Tibial nerve (tissue), 4 donors: ENCODE data around the gene SMO.

Experiments
- EP300 ChIP-seq, 2 donors: sonication (generic); formaldehyde crosslinking; IDR thresholded peaks; one replicate each; pipeline ENCODE4 v1.6.1; 2017; ENCODE audit warnings: antibody characterized with exemption in 2 of 2, mild to moderate bottlenecking in 1 of 2
- POLR2A ChIP-seq, 2 donors: fragments of 450-650 bp; IDR thresholded peaks; one replicate each; pipeline ENCODE4 v1.6.1; 2017; ENCODE audit warnings: antibody characterized with exemption in 2 of 2, mild to moderate bottlenecking in 2 of 2, moderate library complexity in 2 of 2
- TF ChIP-seq, protein P1 (sequence below), 5 experiments: fragments of 200-600 bp in 3 of 5; fragments of 450-650 bp in 2 of 5; sonication (generic) in 3 of 5; IDR thresholded peaks; one replicate each; pipeline ENCODE4 v1.5.1; 2016 to 2019; ENCODE audit warnings: antibody characterized with exemption in 5 of 5, mild to moderate bottlenecking in 3 of 5, moderate library complexity in 2 of 5

DNA sequence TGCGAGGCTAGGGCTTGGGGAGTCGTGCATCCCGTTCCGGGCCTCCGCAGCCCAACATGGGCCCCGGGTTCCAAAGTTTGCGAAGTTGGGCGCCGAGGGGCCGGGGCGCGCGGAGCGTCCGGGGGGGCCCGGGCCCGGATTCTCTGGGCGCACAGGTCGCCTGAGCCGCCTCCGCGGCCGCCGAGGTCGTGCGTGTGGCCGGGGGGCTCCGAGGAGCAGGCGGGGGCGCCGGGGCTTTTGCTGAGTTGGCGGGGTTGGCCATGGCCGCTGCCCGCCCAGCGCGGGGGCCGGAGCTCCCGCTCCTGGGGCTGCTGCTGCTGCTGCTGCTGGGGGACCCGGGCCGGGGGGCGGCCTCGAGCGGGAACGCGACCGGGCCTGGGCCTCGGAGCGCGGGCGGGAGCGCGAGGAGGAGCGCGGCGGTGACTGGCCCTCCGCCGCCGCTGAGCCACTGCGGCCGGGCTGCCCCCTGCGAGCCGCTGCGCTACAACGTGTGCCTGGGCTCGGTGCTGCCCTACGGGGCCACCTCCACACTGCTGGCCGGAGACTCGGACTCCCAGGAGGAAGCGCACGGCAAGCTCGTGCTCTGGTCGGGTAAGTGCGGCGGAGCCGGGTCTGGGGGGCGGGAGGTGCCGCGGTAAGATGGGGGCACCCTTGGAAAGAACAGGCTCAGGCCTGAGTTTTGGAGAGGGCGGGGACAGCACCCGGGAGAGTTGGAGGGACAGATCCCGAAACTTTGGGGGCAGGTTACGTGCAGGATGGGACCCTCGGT is 643 bp downstream of the SMO start:
- TF ChIP-seq, protein P1, sequence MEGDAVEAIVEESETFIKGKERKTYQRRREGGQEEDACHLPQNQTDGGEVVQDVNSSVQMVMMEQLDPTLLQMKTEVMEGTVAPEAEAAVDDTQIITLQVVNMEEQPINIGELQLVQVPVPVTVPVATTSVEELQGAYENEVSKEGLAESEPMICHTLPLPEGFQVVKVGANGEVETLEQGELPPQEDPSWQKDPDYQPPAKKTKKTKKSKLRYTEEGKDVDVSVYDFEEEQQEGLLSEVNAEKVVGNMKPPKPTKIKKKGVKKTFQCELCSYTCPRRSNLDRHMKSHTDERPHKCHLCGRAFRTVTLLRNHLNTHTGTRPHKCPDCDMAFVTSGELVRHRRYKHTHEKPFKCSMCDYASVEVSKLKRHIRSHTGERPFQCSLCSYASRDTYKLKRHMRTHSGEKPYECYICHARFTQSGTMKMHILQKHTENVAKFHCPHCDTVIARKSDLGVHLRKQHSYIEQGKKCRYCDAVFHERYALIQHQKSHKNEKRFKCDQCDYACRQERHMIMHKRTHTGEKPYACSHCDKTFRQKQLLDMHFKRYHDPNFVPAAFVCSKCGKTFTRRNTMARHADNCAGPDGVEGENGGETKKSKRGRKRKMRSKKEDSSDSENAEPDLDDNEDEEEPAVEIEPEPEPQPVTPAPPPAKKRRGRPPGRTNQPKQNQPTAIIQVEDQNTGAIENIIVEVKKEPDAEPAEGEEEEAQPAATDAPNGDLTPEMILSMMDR (IDR thresholded peaks at IDR 0.05), result no peak
- TF ChIP-seq EP300 (IDR thresholded peaks at IDR 0.05) (no peak), POLR2A (IDR thresholded peaks at IDR 0.05) (no peak)
